Endothelial cell of umbilical vein (primary cell): ENCODE measurements around the gene KLHL25. TPM values are rescaled to one million over a fixed set of nuclear protein-coding genes. Genes with fewer than 3 reads are reported as not detected.

ENCODE experiments used
- BruUV-seq: library from RNA; stranded (reverse); fragments of 400-500 nt; replicated peaks from 2 replicates; lab custom pipeline; 2021; lab: Mats Ljungman, UMichigan
- CTCF ChIA-PET: fragments of 300-600, 350-600 bp; sonication (Branson Sonifier 250); formaldehyde crosslinking; loops from one replicate; lab custom pipeline; 2021; ENCODE audit warnings: antibody characterized with exemption, inconsistent platforms; lab: Charles Lee
- POLR2A ChIA-PET: fragments of 300-600, 350-600 bp; sonication (Branson Sonifier 250); formaldehyde crosslinking; loops from one replicate; lab custom pipeline; 2021; ENCODE audit warnings: antibody characterized with exemption, inconsistent platforms; lab: Charles Lee
- DNase-seq: peaks from one replicate; pipeline ENCODE4 v3.0.0-alpha.2; 2011; ENCODE audit warnings: low read depth, low spot score
- FAIRE-seq: peaks from 2 replicates; lab custom pipeline; 2011; peaks lifted over from hg19 to GRCh38; lab: Jason Lieb, UNC
- H2AFZ ChIP-seq: 2 replicates; pipeline ENCODE4 v1.6.0; 2012; ENCODE audit warnings: low read depth, low read length, control low read depth, inconsistent platforms
- H3K27ac ChIP-seq: 2 replicates; pipeline ENCODE4 v1.5.1; 2011; ENCODE audit warnings: low read depth, mild to moderate bottlenecking, control low read depth, low read length, moderate library complexity; ENCODE audit not compliant: insufficient read depth
- H3K27me3 ChIP-seq, 2 experiments: 2 replicates each; pipeline versions ENCODE4 v1.6.0 to v1.6.1; 2011; ENCODE audit warnings: low read length in 2 of 2, mixed read lengths in 1 of 2; ENCODE audit not compliant: control insufficient read depth in 2 of 2, insufficient read depth in 2 of 2
- H3K36me3 ChIP-seq, 2 experiments: 2 replicates in 1 of 2; 3 replicates in 1 of 2; pipeline ENCODE4 v1.5.1; 2011; ENCODE audit warnings: low read length in 2 of 2, mild to moderate bottlenecking in 1 of 2, moderate library complexity in 1 of 2; ENCODE audit not compliant: control insufficient read depth in 2 of 2, insufficient read depth in 2 of 2; ENCODE audit errors: extremely low read depth in 1 of 2
- H3K4me1 ChIP-seq: 3 replicates; pipeline ENCODE4 v1.5.1; 2011; ENCODE audit warnings: mild to moderate bottlenecking, low read length; ENCODE audit not compliant: control insufficient read depth, insufficient read depth; ENCODE audit errors: extremely low read depth
- H3K4me2 ChIP-seq: 2 replicates; pipeline ENCODE4 v1.6.1; 2011; ENCODE audit warnings: low read length, control low read depth, mixed read lengths; ENCODE audit not compliant: insufficient read depth
- H3K4me3 ChIP-seq, 3 experiments: fragments of 200-600 bp in 1 of 3; sonication (generic), shearing (Covaris generic) in 1 of 3; replicated peaks in 1 of 3; 2 replicates each; pipeline ENCODE4 v1.5.1; 2011 to 2016; ENCODE audit warnings: control low read depth in 3 of 3, low read length in 3 of 3, mild to moderate bottlenecking in 2 of 3, inconsistent platforms in 1 of 3, low read depth in 1 of 3, moderate library complexity in 1 of 3; ENCODE audit not compliant: insufficient read depth in 1 of 3
- H3K79me2 ChIP-seq: 2 replicates; pipeline ENCODE4 v1.6.0; 2012; ENCODE audit warnings: low read length, inconsistent platforms; ENCODE audit not compliant: control insufficient read depth, insufficient read depth
- H3K9ac ChIP-seq: replicated peaks from 2 replicates; pipeline ENCODE3; 2011; ENCODE audit warnings: low read length, control low read depth; ENCODE audit not compliant: insufficient read depth; ENCODE audit errors: extremely low read depth
- H3K9me1 ChIP-seq: replicated peaks from 3 replicates; pipeline ENCODE4 v1.6.0; 2011; ENCODE audit warnings: mild to moderate bottlenecking, low read length; ENCODE audit not compliant: control insufficient read depth, insufficient read depth; ENCODE audit errors: extremely low read depth
- H3K9me3 ChIP-seq: replicated peaks from 2 replicates; pipeline ENCODE4 v1.5.1; 2012; ENCODE audit warnings: low read length, inconsistent platforms; ENCODE audit not compliant: control insufficient read depth, insufficient read depth
- H4K20me1 ChIP-seq: replicated peaks from 2 replicates; pipeline ENCODE3; 2011; ENCODE audit warnings: mild to moderate bottlenecking, low read length; ENCODE audit not compliant: control insufficient read depth, insufficient read depth; ENCODE audit errors: extremely low read depth
- EZH2 ChIP-seq: IDR thresholded peaks from 2 replicates; pipeline ENCODE4 v1.6.1; 2012; ENCODE audit warnings: borderline replicate concordance, low read depth, mild to moderate bottlenecking, moderate library complexity, low read length, inconsistent platforms; ENCODE audit not compliant: severe bottlenecking
- FOS ChIP-seq: IDR thresholded peaks from 2 replicates; pipeline ENCODE4 v1.6.1; 2011; ENCODE audit warnings: mild to moderate bottlenecking, low read length, moderate library complexity, borderline replicate concordance; ENCODE audit not compliant: insufficient read depth
- GATA2 ChIP-seq: IDR thresholded peaks from 2 replicates; pipeline ENCODE4 v1.7.0; 2011; ENCODE audit warnings: low read depth, mild to moderate bottlenecking, moderate library complexity, mixed read lengths, low read length; ENCODE audit not compliant: insufficient read length, insufficient read depth
- JUN ChIP-seq: IDR thresholded peaks from 2 replicates; pipeline ENCODE4 v1.6.1; 2011; ENCODE audit warnings: borderline replicate concordance, low read depth; ENCODE audit not compliant: insufficient read length, insufficient read depth
- MYC ChIP-seq: IDR thresholded peaks from one replicate; pipeline ENCODE4 v1.6.1; 2011; ENCODE audit warnings: mild to moderate bottlenecking, low read depth, low read length
- POLR2A ChIP-seq: IDR thresholded peaks from 2 replicates; pipeline ENCODE4 v1.6.1; 2012; ENCODE audit warnings: low read depth, mild to moderate bottlenecking, control low read depth, low read length
- POLR2AphosphoS5 ChIP-seq: IDR thresholded peaks from 2 replicates; pipeline ENCODE4 v1.6.1; 2012; ENCODE audit warnings: low read depth, mild to moderate bottlenecking, control low read depth, low read length, moderate library complexity; ENCODE audit not compliant: insufficient read depth
- dilution Hi-C: fragments of 300-500 bp; cut with MboI; formaldehyde crosslinking; loops from one replicate; pipeline ENCODE4 v1.15.0; 2019; ENCODE audit warnings: low sequenced_read_pairs; ENCODE audit not compliant: extremely low pct_ligation_motif_present
- intact Hi-C: fragments of 100-400 bp; cut with micrococcal nuclease; formaldehyde crosslinking; loops from one replicate; pipeline ENCODE4 v1.10.0; 2022
- polyA plus RNA-seq, 4 experiments: library from polyadenylated mRNA; depleted of rRNA in 3 of 4; stranded (reverse) in 3 of 4; unstranded in 1 of 4; fragments of >200 nt; gene quantifications; 2 replicates each; pipeline versions ENCODE4 v1.2.1 to v1.2.3, GENCODE V29; 2011 to 2012; ENCODE audit warnings: missing spikeins in 1 of 4
- total RNA-seq: library from RNA; stranded (reverse); gene quantifications from 2 replicates; pipeline ENCODE4 v1.2.3, GENCODE V29; 2021
- TF ChIP-seq, protein P1 (sequence below): IDR thresholded peaks from 2 replicates; pipeline ENCODE4 v1.6.1; 2011; ENCODE audit not compliant: insufficient read depth, insufficient read length
- TF ChIP-seq, protein P2 (sequence below), 2 donors: IDR thresholded peaks; 1 replicate in 1 of 2; 2 replicates in 1 of 2; pipeline ENCODE4 v1.5.1; 2011; ENCODE audit warnings: low read length in 2 of 2, mild to moderate bottlenecking in 2 of 2, moderate library complexity in 2 of 2, control low read depth in 1 of 2, inconsistent platforms in 1 of 2, low read depth in 1 of 2; ENCODE audit not compliant: insufficient read depth in 1 of 2; ENCODE audit errors: extremely low read depth in 1 of 2

The KLHL25 gene
- total and polyA plus RNA-seq, 2 donors (not counting 3 experiments of a cell fraction or from before 2014, with no cell fraction given) = 5.4 to 6.4 TPM

DNA sequence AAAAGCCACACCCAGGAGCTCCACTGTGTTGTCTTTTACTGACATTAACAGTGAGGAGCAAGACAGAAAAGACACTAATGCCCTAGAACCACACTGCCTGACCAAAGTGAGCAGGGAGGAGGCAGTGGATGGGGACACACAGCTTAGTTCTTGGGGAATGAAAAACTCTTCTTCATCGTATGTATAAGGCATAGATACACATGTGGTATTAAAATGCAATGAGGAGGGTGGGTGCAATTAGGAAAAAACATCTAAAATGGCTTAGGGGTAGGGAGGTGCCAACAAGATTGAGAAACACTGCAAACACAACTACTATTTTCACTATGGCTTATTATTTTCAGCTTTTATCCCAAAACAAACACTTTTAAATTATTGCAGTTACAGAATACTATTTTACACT, 15.5 kb downstream of the KLHL25 start:
- BruUV-seq = no TSS peak
- TF ChIP-seq POLR2AphosphoS5 (no peak), FOS (no peak), POLR2A (no peak), JUN (no peak), GATA2 (no peak), MYC (no peak), EZH2 (no peak)
- TF ChIP-seq, protein P1, sequence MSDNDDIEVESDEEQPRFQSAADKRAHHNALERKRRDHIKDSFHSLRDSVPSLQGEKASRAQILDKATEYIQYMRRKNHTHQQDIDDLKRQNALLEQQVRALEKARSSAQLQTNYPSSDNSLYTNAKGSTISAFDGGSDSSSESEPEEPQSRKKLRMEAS = no peak
- TF ChIP-seq, protein P2, sequence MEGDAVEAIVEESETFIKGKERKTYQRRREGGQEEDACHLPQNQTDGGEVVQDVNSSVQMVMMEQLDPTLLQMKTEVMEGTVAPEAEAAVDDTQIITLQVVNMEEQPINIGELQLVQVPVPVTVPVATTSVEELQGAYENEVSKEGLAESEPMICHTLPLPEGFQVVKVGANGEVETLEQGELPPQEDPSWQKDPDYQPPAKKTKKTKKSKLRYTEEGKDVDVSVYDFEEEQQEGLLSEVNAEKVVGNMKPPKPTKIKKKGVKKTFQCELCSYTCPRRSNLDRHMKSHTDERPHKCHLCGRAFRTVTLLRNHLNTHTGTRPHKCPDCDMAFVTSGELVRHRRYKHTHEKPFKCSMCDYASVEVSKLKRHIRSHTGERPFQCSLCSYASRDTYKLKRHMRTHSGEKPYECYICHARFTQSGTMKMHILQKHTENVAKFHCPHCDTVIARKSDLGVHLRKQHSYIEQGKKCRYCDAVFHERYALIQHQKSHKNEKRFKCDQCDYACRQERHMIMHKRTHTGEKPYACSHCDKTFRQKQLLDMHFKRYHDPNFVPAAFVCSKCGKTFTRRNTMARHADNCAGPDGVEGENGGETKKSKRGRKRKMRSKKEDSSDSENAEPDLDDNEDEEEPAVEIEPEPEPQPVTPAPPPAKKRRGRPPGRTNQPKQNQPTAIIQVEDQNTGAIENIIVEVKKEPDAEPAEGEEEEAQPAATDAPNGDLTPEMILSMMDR (IDR thresholded peaks at IDR 0.05; ENCODE audit: extremely low read depth in 1 of 2, insufficient read depth in 1 of 2, low read depth in 1 of 2, low read length in 2 of 2) = no peak
- Histone ChIP-seq H3K4me1 (no peaks in the 10 kb centered on the region), H3K9me3 (no peaks in the 10 kb centered on the region), H3K79me2 (no peaks in the 10 kb centered on the region), H2AFZ (no peak overlapping the region), H3K4me2 (no peak overlapping the region), H4K20me1 (no peaks in the 10 kb centered on the region), H3K36me3 (no peaks in the 10 kb centered on the region), H3K9ac (no peak overlapping the region), H3K4me3 (no peak overlapping the region), H3K9me1 (no peaks in the 10 kb centered on the region), H3K27ac (no peak overlapping the region), H3K27me3 (no peaks in the 10 kb centered on the region)
- CTCF ChIA-PET = interaction anchor here (1.6 kb wide), 1 partner anchor 53 kb away, joined by 3 read pairs; no protein-coding TSS in a partner anchor
- DNase-seq (no peak), FAIRE-seq (no peak)
- dilution Hi-C loops (no loop called here), intact Hi-C loops (no loop called here)
- POLR2A ChIA-PET = no interaction called here
